GM19238 (cell line): Measurements from ENCODE around the gene PARK7.

Experiments used
- DNase-seq: peaks from one replicate; pipeline ENCODE4 v3.0.0; 2011; ENCODE audit warnings: low spot score; ENCODE audit not compliant: insufficient read length

The PARK7 gene

DNA sequence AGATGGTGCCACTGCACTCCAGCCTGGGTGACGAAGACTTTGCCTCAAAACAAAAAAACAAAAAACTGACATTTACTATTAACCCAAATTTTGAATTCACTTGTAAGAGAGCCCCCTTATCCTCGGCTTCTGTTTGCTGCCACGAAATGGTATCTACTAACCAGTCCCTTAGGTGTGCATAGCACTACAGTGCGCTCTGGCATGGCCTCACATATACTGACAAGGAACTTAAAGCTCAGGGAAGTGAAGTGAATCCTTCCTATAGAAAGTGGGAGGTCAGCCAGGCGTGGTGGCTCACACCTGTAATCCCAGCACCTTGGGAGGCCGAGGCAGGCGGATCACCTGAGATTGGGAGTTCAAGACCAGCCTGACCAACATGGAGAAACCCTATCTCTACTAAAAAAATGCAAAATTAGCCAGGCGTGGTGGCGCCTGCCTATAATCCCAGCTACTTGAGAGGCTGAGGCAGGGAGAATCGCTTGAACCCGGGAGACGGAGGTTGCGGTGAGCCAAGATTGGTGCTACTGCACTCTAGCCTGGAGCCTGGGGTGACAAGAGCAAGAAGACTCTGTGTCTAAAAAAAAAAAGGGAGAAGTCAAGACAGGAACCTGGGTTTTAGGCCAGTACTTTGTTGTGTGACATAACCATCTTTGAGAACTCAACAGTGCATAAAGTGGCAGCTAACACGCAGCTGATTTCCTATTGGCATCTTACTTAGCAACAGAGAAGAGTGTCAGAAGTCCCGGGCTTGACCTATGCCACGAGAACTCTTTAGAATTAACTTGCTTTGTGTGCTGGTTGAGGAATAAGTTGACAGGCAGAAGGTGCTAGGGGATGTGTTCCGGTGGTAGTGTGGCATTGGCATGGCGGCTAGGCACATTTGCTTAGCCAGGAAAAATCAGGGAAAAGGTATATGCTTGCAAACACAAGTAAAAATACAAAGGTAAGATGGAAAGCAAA is 47.8 kb downstream of the PARK7 start:
- no peak for DNase-seq

DNA sequence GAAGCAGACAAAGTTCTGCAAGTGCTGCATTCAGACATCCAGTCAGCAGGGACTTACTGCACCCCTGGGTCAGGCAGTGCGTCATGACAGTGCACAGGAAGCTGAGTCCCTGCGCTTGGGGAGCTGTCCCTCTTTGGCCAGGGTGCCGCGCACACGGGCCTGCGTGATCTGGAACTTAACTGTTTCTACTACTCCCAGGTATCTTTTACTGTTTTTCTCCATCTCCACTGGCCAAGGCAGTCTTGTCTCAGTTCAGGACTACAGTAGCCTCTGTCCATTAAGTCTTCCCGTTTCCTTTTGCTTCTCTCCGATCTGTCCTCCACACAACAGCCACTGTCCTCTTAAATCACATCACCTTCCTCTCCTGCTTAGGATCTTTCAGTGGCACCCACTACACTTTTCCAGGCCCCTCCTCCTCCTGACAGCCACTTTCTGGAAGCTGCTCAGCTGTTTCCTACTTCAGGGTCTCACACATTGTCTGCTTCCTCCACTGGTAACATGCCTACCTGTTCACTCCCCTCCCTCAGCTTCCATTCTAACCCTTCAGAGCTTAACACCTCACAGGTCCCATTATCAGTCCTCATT is 48.7 kb downstream of the PARK7 start:
- no peak for DNase-seq

DNA sequence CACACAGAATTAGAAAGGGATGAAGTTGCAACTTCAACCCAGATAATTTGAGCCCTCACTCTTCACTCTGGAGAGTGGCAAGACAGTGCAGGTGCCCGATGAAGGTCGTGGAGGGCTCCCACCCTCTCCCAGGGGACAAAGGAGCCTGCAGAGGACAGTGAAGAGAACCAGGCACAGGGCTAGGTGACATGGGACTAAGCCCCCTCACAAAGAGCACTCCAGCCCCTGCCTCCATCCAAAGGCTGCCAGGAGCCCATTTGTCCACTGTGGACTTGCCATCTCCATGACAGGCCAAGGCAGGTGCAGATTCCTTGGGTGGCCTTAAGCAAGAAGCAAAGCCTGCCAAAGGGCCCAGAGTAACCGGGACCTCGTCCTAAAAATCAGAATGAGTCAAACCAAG is 49.5 kb downstream of the PARK7 start:
- DNase-seq = no peak

DNA sequence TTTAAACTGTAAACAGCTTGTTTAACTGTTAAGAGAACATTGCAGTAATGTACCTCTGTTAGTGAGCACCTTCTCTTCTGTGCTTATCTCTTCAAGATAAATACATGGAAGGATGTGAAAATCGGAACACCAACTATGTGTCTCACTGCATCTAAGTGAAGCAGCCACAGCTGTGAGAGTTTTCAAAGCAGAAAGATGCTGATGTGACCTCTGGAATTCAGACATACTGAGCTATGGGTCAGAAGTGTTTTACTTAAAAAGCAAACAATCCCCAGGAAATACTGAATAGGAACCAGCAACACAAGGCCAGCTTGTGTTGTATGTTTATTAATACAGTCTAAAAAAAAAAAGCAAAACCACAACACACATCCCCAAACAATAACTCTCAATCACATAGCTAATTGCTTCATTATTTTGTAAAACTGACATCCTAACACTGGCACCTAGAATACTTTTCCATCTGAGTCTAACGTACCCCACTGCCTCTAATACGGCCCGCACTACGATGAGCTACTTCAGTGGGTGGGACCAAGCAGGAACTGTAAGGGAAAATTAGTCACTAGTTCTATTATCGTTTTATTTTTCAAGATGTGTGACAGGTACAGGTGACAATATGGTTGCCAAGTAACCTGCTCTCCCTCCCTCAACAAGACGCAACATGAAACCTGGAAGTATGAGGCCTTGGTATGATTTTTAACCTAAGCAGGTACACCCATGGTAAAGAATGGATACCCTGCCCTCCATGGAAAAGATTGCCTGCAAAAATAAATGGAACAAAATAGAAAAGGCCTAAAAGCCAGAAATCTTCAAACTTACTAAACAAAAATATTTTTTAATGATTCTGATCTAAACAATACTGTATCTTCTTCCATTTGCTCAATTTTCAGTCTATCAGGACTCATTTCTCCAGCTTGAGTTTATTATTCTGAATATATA is 50.7 kb downstream of the PARK7 start:
- no peak for DNase-seq

DNA sequence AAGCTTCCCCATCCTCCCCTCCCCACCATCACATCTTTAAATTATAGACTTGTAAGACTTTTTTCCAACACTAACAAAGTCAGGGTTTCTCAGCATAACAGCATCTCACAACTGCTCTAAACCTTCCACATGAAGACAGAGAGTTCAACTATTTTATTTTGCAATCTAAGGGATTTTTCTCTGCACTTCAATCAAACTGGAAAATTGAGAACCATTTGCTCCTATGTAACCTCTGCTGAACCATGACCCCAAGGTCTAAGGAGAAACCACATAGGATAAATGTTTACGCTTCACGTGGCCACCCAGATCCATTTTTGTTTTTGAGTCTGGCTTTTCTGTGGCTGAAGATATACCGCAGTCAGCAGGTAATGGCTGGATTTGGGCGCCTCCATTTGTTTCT is 51.4 kb downstream of the PARK7 start:
- DNase-seq = no peak

DNA sequence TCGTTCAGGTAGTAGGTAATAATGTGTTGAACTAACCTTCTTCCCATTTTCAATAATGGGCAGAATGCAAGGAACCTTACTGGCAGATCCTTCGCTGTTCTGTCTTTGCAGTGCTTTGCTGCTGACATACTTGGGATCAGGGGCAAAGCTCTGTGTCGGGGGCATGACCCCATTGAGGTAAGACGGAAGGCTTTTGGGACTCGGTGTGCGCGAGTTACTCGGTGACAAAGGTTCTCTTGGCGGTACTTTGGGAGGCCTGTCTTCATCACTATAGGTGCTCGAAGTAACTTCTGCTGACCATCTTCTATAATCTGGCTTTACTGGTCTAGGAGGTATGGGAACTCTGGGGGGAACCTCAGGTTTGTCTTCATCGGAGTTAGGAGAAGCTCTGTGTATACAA is 51.9 kb downstream of the PARK7 start:
- DNase-seq = no peak

DNA sequence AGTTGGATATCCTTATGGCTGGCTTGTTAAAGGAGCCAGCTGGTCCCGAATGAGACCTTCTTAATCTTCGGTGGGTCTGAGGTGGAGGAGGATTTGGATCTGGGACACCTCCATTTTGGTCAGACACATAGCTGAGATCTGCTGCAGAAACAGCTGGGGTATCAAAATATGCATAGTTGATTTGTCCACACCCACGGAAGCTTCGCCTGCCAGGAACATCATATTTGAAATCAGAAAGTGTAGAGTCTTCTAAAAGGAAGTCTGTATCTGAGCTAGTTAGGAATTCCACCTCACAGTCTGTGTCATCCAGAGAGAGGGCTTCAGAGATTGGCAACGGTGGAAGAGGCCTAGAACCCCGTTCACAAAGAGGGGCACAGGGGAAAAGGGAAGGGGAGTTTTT is 52.3 kb downstream of the PARK7 start:
- no peak for DNase-seq

DNA sequence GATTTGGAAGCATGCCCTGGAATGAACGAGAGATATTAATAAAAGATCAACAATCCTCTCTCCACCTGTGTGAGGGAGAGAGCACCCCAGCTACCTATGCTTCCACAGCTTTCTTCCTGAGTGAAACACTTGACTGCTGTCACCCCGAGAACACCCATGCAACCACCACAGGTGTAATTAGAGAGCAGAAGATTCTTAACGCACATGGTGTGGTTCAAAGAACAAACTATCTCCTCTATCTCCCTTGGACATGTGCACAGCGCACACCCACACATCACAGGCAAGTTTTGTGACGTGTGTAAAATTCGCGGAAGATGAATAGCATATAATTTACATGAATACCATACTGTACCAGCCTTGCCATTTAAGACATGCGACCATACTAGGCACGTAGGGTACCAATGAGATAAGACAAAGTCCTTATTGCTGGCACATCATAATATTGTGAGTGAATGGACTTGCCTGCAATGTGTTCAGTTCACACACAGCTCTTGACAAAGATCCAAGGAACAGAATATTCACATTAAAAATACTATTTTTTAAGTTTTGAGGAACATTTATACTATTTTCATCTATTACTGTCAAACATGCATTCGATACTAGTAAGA is 53.0 kb downstream of the PARK7 start:
- no peak for DNase-seq

DNA sequence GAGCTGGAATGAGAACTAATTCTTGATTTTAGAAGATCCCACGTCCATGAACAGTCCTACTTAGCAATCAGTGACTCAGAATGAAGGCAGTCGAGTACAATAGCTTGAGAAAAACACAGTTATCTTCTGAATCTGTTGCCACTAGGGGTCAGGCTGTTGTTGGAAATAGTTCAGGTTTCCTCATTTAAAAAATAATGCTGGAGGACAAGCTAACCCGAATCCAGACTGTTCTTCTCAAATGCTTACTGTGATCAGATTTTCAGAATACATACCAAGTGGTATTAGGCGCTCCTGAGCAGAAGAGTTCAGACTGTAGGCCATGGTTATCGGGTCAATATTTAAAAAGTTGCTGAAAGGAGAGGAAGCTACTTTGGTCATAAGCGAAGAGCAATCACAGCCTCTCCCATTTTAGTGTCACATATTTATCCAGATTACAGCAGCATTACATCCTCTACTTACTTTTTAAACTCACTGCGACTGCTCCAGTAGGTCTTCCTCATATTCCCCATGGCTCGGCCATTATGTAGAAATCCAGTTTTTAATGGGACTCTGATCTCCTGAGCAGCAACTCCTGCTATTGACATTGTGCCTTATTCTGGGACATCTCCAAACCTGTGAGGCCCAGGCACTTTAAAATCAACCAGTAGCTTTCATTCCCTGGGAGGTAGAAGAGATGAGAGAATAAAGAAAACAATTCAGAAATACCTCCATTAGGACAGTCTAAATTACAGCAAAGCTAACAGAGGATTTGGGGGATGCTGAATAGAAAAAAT is 53.7 kb downstream of the PARK7 start:
- DNase-seq = peak; percentile 32

DNA sequence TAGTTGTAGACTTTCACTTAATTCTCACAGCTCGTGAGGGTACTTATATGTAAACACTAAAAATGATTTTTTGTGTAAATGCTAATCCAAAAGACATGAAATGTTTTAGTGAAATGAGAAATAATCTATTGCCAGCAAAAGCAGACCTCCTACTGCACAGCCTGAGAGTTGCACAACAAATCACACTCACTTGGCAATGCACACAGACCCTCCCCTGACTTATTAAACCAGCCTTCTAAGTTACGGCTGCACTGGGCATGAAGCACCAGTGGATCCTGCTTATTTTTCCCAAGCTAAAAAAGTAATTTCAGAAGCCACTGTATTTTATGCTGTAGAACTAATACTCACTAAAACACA is 54.3 kb downstream of the PARK7 start:
- DNase-seq = no peak

DNA sequence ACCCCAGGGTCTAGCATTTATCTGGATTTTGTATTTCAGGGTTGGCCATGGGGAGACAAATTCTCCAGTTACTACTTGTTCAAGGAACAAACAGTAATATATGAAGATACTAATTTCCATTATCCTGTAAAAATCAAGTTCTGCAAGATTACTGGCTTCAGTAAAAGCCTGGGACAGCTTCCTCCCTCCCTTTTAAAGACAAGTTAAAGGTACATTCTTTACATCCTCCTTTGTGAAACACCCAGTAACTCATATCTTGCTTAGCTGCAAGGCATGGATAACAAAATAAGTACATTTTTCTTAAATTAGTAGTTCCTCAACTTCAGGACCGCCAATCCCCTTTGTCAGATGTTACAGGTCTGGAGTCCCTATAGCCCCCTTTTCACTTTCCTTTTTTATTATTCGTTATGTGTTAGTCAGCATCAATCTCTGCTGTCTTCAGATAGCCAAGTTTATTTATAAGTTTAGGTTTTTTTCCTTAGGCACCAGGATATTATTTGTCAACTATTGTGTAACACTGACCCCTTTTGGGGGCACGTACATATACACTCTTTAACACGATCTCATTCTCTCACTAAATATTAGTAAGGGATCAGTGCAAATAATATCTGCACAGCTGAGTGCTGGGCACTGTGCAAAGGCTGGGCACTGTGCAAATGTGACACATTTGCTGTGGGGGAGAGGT is 54.8 kb downstream of the PARK7 start:
- DNase-seq = no peak

DNA sequence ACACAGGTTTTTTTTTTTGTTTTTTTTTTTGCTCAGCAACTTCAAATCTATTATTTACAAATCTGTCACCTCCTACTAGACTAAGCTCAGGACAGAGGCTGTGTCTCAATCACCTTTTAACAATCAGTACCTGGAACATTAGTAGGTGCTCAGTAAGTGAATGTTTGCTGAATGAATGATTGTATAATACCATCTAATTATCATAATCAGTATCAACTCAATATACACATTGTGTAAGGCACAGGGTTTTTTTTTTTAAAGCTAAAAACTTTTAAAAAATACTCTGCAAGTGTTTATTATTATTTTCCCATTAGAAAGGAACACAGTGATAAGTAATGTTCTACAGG is 55.4 kb downstream of the PARK7 start:
- DNase-seq = no peak

DNA sequence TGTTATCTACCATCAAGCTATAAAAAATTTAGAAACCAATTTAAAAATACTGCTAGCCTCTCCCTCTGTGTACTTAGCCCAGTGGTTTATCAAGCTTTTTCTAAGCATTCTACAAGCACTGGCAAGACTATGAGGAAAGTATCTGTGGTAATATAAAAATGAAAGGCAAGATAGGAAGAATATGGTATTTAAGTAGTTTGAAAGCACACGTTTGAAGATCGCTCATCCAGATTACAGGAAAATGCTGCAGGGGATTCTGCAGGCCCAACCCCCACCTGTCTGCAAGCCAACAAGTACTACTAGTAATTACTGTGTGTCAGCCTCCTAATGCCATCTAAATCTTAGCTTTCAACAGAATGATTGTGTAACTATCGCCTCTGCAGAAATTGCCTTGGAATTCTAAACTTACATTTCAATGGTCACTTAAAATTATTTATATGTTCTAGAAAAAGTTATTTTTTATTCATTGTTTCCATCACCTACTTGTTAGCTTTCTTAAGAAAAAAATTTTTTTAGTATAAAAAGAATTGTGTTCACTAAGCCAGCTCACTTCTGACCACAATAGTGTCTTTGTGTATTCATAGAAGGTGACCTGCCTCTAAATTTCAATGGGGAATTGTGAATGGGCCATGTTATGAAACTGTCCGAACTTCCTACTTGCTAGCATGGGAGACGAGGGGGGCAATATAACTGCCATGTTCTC is 56.1 kb downstream of the PARK7 start:
- no peak for DNase-seq

DNA sequence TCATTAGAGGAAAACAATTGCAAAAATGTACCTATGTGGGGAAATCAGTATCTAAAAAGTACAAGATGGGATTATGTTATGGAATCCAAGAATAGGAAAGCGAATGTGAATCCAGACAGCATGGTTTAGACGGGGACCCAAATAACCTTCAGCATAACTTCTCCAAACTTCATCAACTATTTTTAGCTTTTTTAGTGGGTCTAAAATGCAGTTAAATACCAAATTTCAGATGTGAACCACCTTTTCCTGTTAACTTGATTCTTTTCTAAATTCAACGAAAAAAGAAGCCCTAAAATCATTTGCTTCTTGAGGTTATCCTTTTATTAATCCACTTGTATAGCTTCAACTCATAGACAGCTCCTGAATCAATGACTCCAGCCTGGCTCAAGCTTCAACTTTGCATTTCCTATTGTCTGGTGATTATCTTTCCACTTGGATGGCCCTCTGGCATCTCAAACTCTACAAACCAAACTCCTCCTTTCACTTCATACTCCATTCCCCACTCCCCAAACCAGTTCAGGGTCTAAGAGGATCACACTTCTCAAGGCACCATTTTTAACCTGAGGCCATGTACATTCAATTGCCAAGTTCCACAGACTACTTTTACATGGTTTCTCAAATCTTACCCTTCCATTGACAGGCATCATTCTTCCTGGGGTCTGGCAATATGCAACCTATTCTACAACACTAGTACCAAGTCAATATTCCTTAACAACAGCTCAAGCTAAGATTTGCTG is 57.1 kb downstream of the PARK7 start:
- DNase-seq = no peak

DNA sequence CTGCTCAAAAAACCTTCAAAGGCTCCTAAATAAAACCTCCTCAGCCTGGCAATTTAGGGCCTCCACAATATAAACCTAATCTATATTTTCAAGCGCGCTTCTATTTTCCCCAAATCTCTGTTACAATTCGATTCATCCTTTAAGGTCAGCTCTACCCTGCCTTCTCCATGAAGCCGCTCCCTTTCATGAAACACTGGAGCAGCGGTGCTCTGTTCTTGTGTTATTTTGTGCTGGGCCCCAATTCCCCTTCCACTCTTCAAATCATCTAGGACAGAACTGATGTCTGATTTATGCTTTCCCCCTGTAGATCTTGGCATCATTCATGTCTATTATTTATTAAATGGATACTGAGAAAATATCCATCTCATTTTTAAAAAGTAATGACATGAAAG is 57.7 kb downstream of the PARK7 start:
- no peak for DNase-seq

DNA sequence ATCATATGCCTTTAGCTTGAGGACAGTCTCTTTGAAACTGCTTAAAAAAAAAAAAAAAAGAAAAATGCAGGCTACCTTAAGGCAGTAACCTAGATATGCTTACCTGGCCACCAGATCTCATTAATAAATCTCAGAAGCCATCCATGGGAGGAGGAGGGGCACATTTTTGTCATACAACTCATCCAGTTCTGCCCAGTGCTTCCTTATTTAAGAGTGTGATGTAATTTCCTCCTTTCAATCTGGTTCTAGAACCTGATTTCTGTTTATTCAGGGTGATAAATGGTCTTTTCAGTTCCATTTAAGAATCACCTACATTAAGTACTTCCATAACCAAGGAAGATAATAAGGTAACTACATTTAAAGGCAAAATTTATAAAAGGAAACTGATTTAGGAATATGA is 58.5 kb downstream of the PARK7 start:
- no peak for DNase-seq

DNA sequence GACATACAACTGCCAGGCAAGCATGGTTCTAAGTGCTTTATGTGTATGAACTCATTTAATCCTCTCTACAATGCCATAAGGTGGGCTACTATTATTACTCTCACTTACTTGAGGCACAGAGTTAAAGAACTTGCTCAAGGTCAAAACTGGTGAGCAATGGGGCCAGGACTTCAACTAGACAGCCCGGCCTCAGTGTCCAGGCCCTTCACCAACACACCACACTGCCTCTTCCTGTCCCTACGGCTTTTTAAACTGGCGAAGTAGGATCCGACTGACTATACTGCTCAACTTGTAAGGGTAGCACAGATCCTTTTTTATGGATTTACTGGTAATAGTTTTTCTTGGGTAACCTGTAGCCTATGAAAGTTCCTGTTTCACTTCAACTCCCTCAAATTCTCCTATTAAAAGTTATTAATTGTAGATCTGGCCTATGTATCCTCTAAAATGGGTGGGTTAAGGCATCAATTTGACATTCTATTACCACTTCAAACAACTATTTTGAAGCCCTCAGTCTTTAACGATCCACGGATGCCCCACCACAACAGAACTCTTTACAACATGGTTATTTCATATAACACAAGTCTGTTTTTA is 60.3 kb downstream of the PARK7 start:
- DNase-seq = no peak

DNA sequence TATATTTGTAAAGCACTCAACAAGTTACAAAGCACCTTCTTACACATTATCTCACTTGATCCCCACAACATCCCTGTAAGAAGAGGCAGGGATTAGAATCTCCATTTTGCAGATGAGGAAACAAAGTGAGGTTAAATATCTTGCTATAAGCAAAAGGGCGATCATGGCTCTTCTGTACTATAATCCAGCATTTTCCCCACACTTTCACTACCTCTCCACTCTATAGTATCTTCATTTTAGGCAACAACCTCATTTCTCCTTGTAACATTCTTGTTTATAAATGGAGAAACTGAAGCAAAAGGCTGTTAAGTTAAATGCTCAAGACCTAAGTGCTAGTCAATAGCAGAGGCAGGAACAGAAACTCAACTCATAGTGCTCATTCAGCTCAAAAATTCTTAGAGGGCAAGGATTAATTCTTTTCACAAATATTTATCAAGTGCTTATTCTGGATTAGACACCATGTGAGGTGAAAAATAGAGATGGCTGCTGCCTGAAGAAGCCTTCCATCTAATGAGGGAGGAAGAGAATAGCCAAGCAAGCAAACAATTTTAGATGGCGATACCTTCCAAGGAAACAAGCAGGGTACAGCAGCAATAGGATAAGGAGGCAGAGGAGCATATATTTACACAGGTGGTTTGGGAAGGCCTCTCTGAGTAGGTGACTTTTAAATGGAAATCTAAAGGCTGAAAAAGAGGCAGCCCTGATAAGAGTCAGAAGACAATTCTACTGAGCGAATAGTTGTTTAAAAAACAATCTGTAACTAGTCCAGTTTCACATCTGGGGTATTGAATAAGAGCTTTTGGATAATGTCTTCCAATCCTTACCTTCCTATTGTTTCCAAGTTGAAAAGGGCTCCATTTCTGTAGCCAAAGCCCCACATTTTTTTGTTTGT is 61.1 kb downstream of the PARK7 start:
- DNase-seq = no peak
